NB4 (cell line): ENCODE data around the gene MSRB1.

ENCODE experiments used
- CTCF ChIP-seq: IDR thresholded peaks from one replicate; pipeline ENCODE4 v1.5.1; 2012; ENCODE audit warnings: low read depth, low read length
- POLR2A ChIP-seq: IDR thresholded peaks from 2 replicates; pipeline ENCODE4 v1.6.1; 2011; ENCODE audit warnings: mild to moderate bottlenecking; ENCODE audit not compliant: insufficient read length; ENCODE audit errors: extremely low read depth

- peak; percentile 18 for TF ChIP-seq CTCF
- no peak for TF ChIP-seq POLR2A
Observed at GRCh38 chr16:1941162-1942046, 1.6 kb downstream of the MSRB1 start.
